Stimulated activated CD4-positive, alpha-beta T cell treated with anti-CD3 and anti-CD28 coated beads, Interleukin-1b, Interleukin-23, amount 100 ng/mL, for 48 hours (primary cell): ENCODE measurements around the gene KDELR3.

Source experiments
- DNase-seq: peaks from one replicate; pipeline ENCODE4 v3.0.0-alpha.2; 2020

The KDELR3 gene

DNA sequence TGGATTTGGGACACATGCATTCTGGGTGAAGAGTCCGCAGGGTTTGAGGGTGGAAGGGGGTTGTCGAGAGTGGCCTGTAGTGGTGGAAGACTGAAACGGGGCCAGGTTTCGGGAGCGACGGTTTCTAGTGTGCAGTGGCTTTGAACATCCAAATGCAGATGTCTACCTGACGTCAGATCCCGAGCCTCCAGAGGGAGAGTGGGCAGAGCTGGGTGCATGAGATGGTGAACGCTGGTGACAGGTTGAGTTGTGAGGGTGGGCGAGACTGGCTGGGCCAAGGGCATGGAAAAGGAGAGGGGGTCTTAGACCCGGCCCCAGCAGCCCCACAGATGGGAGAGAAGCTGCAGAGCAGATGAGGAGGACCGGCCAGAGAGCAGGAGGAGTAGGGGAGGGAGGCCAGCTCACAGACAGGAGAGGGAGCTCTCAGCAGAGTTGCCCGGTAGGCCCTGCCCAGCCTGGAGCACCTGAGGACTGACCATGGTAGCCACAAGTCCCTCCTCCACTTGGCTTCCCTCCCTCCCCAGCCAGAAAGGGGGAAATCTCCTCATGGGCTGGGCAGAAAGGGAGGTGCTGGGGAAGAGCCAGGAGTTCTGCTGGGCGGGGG lies 27.0 kb upstream of the KDELR3 start:
- no peak for DNase-seq

DNA sequence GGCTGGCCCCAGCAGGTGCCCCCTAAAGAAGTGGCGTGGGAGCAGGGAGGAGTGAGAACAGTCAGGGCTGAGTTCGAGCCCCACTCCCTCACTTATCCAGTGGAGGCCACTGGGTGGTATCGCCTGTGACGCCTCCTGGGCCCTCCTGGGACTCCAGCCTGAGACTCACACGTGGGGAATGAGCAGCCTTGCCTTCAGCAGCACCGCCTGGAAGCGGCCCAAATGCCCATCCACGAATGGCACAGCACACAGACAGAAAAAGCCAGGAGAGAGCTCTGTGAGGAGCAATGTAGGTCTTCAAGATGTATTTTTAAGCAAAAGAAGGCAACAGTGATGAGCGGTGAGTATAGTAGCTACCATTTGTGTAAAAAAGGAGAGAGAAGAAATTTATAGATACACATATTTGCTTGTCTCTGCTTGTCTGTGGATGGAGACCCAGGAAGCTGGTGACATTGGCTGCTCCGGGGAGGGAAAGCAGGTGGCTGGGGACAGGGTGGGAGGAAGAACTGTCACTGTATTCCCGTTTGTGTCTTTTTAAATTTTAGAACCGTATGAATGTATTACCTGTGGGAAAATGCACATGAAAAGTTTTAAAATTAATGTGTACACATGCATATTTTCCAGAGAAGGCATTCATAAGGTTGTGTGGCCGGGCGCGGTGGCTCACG lies 26.1 kb upstream of the KDELR3 start:
- no peak for DNase-seq

DNA sequence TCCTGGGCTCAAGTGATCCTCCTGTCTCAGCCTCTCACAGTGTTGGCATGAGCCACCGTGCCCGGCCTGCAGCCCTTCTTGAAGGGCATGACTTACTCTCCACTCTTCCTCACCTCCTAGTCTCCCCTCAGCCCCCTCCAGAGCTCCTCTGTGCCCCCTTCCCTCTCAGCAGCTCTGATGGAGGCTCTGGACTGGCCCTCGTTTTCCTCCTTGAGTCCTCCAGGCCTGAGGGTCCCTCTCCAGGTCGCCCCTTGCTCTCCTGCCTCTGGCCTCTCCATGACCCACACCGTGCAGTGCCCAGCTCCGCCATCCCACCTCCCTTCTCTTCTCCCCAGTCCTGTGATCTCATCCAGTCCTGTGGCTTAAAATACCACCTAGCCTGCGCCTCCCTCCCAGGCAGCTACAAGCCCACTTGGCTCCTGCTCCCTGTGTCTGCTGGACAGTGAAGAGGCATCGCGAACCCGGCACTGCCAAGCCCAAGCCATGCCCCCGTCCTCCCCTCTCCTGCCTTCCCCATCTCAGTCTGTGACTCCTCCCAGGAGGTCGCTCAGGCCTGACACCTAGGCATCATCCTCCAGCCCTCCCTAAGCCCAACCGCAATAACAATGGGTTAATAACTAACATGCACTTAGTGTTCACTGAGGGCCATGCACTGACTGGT lies 24.8 kb upstream of the KDELR3 start:
- DNase-seq = no peak

- DNase-seq = no peak
Observed at GRCh38 chr22:38443628-38444521, 24.0 kb upstream of the KDELR3 start.

DNA sequence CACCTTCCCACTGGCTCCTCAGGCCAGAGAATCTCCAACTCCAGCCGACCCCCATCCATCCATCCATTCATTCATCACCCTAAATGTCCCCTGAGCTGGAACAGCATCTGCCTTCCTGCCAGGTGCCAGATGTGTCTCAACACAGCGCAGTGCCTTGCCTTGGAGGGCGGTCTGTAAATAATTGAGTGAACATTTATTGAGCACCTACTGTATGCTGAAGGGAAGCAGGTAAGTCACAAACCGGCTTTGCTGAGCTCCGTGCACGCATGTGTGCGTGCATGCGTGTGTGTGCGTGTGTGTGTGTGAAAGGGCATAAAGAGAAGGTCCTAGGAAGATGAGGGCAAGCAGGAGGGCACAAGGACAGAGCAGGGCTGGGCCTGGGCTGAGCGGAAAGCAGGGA lies 23.1 kb upstream of the KDELR3 start:
- DNase-seq = no peak

GRCh38 chr22:38446018-38446601 lies 21.8 kb upstream of the KDELR3 start:
- DNase-seq = no peak

GRCh38 chr22:38448945-38449745 lies 18.8 kb upstream of the KDELR3 start:
- no peak for DNase-seq

- no peak for DNase-seq
Observed at GRCh38 chr22:38449776-38450175, 18.1 kb upstream of the KDELR3 start.

GRCh38 chr22:38450234-38450797 lies 17.6 kb upstream of the KDELR3 start:
- no peak for DNase-seq

DNA sequence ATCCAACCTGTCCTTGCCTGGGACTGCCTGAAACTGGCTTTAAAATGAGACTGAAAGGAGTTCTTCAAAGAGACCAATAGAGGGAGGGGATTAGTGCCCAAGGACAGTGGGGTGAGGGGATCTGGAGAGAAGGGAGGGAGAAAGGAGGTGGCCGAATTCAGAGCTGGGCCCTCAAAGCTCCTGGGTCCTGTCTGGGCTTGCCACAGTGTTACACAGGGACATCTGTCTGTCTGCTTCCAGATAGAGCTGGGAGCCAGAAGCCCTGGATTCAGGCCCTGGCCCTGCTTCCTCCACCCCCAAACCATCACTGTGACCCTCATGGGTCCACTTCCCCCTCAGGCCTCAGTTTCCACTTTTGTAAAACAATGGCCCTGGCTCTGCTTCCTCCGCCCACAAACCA lies 16.5 kb upstream of the KDELR3 start:
- DNase-seq = no peak

GRCh38 chr22:38451864-38452263 lies 16.0 kb upstream of the KDELR3 start:
- no peak for DNase-seq

- DNase-seq = no peak
Observed at GRCh38 chr22:38452373-38453065, 15.4 kb upstream of the KDELR3 start.

DNA sequence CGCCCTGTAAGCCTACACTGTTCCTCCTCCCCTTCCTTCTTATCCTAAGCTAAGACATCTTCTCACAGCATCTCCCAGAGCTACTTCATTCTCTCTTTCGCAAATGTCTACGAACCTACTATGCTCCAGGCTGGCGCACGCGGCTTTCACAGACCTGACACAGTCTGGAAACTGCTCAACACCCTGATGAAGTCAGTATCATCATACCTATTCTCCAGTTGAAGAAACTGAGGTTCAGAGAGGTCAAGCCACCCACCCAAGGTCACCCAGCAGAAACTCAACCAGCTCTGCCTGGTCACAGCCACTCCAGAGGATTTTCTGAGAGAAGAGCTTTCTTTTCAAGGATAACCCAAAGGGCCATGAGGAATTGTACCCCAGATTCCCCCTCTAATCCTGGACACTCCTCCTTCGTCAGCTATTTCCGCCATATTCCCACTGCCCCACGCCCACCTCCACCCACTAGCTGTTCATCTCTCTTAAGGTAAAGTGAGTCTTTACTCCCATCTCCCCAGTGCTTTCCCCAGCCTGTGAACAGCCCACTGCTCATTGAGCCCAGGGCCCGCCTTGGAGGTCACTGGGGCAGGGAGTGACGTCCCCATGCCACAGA lies 14.7 kb upstream of the KDELR3 start:
- no peak for DNase-seq

GRCh38 chr22:38453996-38454352 lies 13.9 kb upstream of the KDELR3 start:
- no peak for DNase-seq

GRCh38 chr22:38454353-38455075 lies 13.4 kb upstream of the KDELR3 start:
- DNase-seq = no peak

- no peak for DNase-seq
Observed at GRCh38 chr22:38455076-38455529, 12.8 kb upstream of the KDELR3 start, which contains the start of gene KCNJ4. Gene KCNJ4 (minus strand): TSS chr22:38455199. CDS start chr22:38428132, 27,067 bp downstream.

- DNase-seq = peak; percentile 9
Observed at GRCh38 chr22:38455530-38456271, 12.2 kb upstream of the KDELR3 start.

- DNase-seq = no peak
Observed at GRCh38 chr22:38456272-38456835, 11.5 kb upstream of the KDELR3 start.
